Activated CD4-positive, alpha-beta T cell treated with anti-CD3 and anti-CD28 coated beads, Interleukin-2, amount 10 ng/mL, durations not matched to agents 24 days and 14 days (primary cell): ENCODE data around the gene ATP9B. TPM values are rescaled to one million over a fixed set of nuclear protein-coding genes. Genes with fewer than 3 reads are reported as not detected.
"Not testable (repeated sequence)": the region's sequence is repeated elsewhere in the genome, so short reads cannot be mapped to it uniquely, and the experiment has no call there.

ENCODE experiments used
- DNase-seq: peaks from one replicate; pipeline ENCODE4 v3.0.0; 2022
- H3K27ac Mint-ChIP-seq: one replicate; pipeline ENCODE4 v1.8.0; 2022; ENCODE audit warnings: mild to moderate bottlenecking, mixed read lengths
- H3K27me3 Mint-ChIP-seq: one replicate; pipeline ENCODE4 v1.8.0; 2022; ENCODE audit warnings: mixed read lengths
- H3K36me3 Mint-ChIP-seq: one replicate; pipeline ENCODE4 v1.8.0; 2022; ENCODE audit warnings: low read depth, mild to moderate bottlenecking, mixed read lengths
- H3K4me1 Mint-ChIP-seq: one replicate; pipeline ENCODE4 v1.8.0; 2021; ENCODE audit warnings: mixed read lengths
- H3K4me3 Mint-ChIP-seq: one replicate; pipeline ENCODE4 v1.8.0; 2022; ENCODE audit warnings: mild to moderate bottlenecking, moderate library complexity, mixed read lengths
- H3K9me3 Mint-ChIP-seq: one replicate; pipeline ENCODE4 v1.8.0; 2021; ENCODE audit warnings: mixed read lengths
- intact Hi-C: fragments of 100-400 bp; cut with micrococcal nuclease; formaldehyde crosslinking; loops from one replicate; pipeline ENCODE4 v1.15.1; 2023
- total RNA-seq: library from RNA; stranded (reverse); gene quantifications from 2 replicates; pipeline ENCODE4 v1.2.3, GENCODE V29; 2022

The ATP9B gene
- total RNA-seq, 1 donor from 2014 or later, result 30.3 TPM

- H3K27me3 Mint-ChIP-seq, result no peaks in the 10 kb centered on the region
- intact Hi-C loops, result no loop called here
- no peak overlapping the region for H3K4me3 Mint-ChIP-seq
- H3K4me1 Mint-ChIP-seq, result peaks cover 5% of the 10 kb centered on the region
- no peak for DNase-seq
- peaks cover 4% of the 10 kb centered on the region for H3K9me3 Mint-ChIP-seq
- peaks cover 2% of the 10 kb centered on the region for H3K36me3 Mint-ChIP-seq
- H3K27ac Mint-ChIP-seq, result no peak overlapping the region
These were observed 253.2 kb downstream of the ATP9B start for GRCh38 chr18:79322441-79322840.

- H3K36me3 Mint-ChIP-seq, result peaks cover 6% of the 10 kb centered on the region
- peaks cover 4% of the 10 kb centered on the region for H3K9me3 Mint-ChIP-seq
- H3K27me3 Mint-ChIP-seq, result no peaks in the 10 kb centered on the region
These were observed 254.3 kb downstream of the ATP9B start for GRCh38 chr18:79323471-79323870.

DNA sequence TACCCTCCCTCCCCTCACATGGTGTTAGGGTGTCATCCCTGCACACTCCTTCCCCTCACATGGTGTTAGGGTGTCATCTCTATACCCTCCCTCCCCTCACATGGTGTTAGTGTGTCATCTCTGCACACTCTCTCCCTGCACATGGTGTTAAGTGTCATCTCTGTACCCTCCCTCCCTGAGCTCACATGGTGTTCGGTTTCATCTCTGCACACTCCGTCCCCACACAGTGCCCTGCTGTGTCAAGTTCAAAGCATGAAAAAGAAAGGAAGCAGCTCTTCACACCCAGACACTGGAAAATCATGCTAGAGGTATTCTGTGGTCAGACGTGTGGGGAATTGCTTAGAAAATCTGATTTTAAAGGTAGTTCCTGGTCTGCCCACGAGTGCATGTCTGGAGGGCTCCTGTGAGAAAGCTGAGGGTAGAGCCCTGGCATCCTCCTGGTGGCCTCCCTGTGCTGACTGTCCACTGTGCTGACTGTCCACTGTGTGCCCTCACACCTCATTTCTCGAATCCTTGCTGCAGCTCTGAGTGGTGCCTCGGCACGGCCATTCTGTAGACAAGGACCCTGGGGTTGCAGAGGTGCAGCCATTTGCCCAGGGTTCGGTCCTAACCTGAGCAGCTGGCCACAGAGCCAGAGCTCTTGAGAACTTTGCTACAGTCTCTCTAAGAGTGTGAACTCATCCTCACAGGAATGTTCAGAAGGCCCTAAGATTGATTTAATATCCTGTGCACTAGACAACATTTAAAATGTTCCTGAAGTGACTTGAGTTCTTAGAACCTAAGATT is 257.4 kb downstream of the ATP9B start:
- H3K27me3 Mint-ChIP-seq, result no peaks in the 10 kb centered on the region
- no peaks in the 10 kb centered on the region for H3K4me1 Mint-ChIP-seq
- intact Hi-C loops, result no loop called here
- DNase-seq, result no peak
- H3K36me3 Mint-ChIP-seq, result peaks cover 8% of the 10 kb centered on the region
- peaks cover 4% of the 10 kb centered on the region for H3K9me3 Mint-ChIP-seq
- no peak overlapping the region for H3K27ac Mint-ChIP-seq
- H3K4me3 Mint-ChIP-seq, result no peak overlapping the region

More at GRCh38 chr18:79323471-79323870, 254.3 kb downstream of the ATP9B start:
- no peak overlapping the region for H3K27ac Mint-ChIP-seq
- H3K4me3 Mint-ChIP-seq, result no peak overlapping the region
- DNase-seq, result no peak
- intact Hi-C loops, result no loop called here
- no peaks in the 10 kb centered on the region for H3K4me1 Mint-ChIP-seq

DNA sequence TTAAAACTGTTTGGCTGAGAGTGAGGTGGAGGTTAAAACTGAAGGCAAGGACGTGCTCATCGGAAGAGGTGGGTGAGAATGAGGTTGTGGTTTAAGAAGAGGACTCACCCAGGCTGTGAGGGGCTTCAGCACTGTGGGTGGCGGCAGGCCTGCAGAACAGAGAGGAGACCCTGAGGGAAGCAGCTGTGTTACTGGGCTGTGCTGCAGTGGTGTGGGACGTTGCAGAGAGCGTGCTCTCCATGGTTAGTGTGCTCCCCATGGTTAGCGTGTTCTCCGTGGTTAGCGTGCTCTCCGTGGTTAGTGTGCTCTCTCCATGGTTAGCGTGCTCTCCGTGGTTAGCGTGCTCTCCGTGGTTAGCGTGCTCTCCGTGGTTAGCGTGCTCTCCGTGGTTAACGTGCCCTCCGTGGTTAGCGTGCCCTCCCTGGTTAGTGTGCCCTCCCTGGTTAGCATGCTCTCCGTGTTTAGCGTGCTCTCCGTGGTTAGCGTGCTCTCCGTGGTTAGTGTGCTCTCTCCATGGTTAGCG is 258.1 kb downstream of the ATP9B start:
- DNase-seq, result no peak
- intact Hi-C loops, result no loop called here
- peaks cover 8% of the 10 kb centered on the region for H3K36me3 Mint-ChIP-seq
- H3K9me3 Mint-ChIP-seq, result peaks cover 4% of the 10 kb centered on the region
- H3K27me3 Mint-ChIP-seq, result no peaks in the 10 kb centered on the region
- no peaks in the 10 kb centered on the region for H3K4me1 Mint-ChIP-seq
- H3K27ac Mint-ChIP-seq, result no peak overlapping the region
- no peak overlapping the region for H3K4me3 Mint-ChIP-seq

GRCh38 chr18:79327915-79328314 is 258.7 kb downstream of the ATP9B start:
- intact Hi-C loops, H3K27ac Mint-ChIP-seq, H3K27me3 Mint-ChIP-seq: not testable (repeated sequence)

DNA sequence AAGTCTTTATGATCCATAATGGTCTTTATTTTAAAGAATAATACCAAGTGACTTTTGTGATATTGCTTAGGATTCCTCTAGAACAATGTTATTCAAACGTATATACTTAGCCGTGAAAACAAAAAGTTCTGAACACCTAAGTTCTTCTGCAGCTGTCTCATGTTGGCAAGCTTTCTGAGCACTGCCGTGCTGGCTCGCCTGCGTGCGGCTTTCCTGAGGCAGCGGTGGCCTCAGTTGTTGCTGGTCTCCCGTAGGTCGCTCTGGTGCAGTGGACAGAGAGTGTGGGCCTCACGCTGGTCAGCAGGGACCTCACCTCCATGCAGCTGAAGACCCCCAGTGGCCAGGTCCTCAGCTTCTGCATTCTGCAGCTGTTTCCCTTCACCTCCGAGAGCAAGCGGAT is 259.7 kb downstream of the ATP9B start:
- Mint-ChIP-seq H3K27me3 (no peaks in the 10 kb centered on the region), H3K4me3 (no peak overlapping the region), H3K9me3 (peaks cover 4% of the 10 kb centered on the region), H3K36me3 (peaks cover 8% of the 10 kb centered on the region), H3K4me1 (no peaks in the 10 kb centered on the region), H3K27ac (no peak overlapping the region)
- no peak for DNase-seq
- intact Hi-C loops, result no loop called here

More at GRCh38 chr18:79327915-79328314, 258.7 kb downstream of the ATP9B start:
- H3K4me1 Mint-ChIP-seq, DNase-seq, H3K36me3 Mint-ChIP-seq, H3K4me3 Mint-ChIP-seq, H3K9me3 Mint-ChIP-seq: not testable (repeated sequence)

- intact Hi-C loops, result no loop called here
These were observed 260.6 kb downstream of the ATP9B start for GRCh38 chr18:79329786-79330185.

DNA sequence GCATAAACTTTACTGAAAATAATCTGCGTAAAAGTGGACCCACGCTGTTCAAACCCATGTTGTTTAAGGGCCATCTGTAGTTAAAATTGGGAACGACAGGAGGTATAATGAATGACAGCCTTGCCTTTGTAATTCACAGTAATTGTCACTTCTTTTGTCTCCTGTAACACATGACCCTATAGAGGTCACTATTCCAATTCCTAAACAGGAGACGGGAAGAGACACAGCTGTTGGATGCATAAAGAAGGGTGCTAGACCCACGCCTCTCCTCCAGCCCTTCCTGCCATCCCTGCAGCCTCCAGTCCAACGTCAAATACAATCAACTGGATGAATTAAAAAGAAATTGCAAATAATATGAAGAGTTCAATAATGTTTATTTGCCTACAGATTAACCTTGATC is 263.5 kb downstream of the ATP9B start:
- H3K9me3 Mint-ChIP-seq, result no peaks in the 10 kb centered on the region
- H3K4me1 Mint-ChIP-seq, result no peaks in the 10 kb centered on the region
- no peak overlapping the region for H3K27ac Mint-ChIP-seq
- no peak overlapping the region for H3K4me3 Mint-ChIP-seq
- no peaks in the 10 kb centered on the region for H3K27me3 Mint-ChIP-seq
- DNase-seq, result no peak
- intact Hi-C loops, result no loop called here
- H3K36me3 Mint-ChIP-seq, result peaks cover 4% of the 10 kb centered on the region

More at GRCh38 chr18:79329786-79330185, 260.6 kb downstream of the ATP9B start:
- no peaks in the 10 kb centered on the region for H3K4me1 Mint-ChIP-seq
- no peak overlapping the region for H3K27ac Mint-ChIP-seq
- peaks cover 8% of the 10 kb centered on the region for H3K36me3 Mint-ChIP-seq
- H3K27me3 Mint-ChIP-seq, result no peaks in the 10 kb centered on the region
- H3K9me3 Mint-ChIP-seq, result peaks cover 4% of the 10 kb centered on the region
- no peak overlapping the region for H3K4me3 Mint-ChIP-seq
- DNase-seq, result no peak

GRCh38 chr18:79333046-79333445 is 263.9 kb downstream of the ATP9B start:
- Mint-ChIP-seq H3K4me1 (no peaks in the 10 kb centered on the region), H3K9me3 (no peaks in the 10 kb centered on the region), H3K27ac (no peak overlapping the region), H3K4me3 (no peak overlapping the region), H3K36me3 (peaks cover 3% of the 10 kb centered on the region), H3K27me3 (no peaks in the 10 kb centered on the region)
- DNase-seq, result no peak
- intact Hi-C loops, result no loop called here

DNA sequence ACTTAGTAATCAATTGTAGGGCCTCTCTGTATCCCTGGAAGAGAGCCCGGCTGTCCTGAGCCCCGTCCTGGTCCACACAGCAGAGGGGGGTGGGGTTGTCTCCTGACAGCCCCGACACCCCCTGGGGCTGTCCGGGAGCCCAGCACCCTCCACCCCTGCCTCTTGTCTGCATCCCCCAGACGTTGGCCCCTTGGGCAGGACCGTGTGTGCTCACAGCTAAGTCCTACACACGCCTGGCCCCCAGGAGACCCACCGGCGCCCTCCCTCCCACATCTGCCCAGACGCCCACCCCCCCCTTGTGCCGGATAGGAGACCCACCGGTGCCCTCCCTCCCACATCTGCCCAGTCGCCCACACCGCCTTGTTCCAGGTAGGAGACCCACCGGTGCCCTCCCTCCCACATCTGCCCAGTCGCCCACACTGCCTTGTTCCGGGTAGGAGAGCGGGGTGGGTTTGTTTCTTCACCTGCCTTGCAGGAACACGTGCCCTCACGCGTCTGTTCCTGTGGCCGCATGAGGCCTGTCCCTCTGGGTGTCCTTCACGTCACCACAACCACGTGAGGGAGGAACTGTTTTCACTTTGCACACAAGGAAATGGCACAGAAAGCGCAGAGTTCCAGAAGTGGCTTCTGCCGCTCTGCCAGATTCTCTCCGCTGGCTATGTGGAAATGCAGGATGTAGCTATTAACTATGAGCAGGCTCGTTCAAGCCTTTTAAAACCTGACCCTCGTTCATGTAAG is 265.5 kb downstream of the ATP9B start:
- no peak for DNase-seq
- H3K27ac Mint-ChIP-seq, result no peak overlapping the region
- no peak overlapping the region for H3K4me3 Mint-ChIP-seq
- intact Hi-C loops, result no loop called here
- no peaks in the 10 kb centered on the region for H3K4me1 Mint-ChIP-seq
- H3K36me3 Mint-ChIP-seq, result peaks cover 9% of the 10 kb centered on the region
- no peaks in the 10 kb centered on the region for H3K9me3 Mint-ChIP-seq
- no peaks in the 10 kb centered on the region for H3K27me3 Mint-ChIP-seq

GRCh38 chr18:79335833-79336360 is 266.7 kb downstream of the ATP9B start:
- Mint-ChIP-seq H3K27ac (no peak overlapping the region), H3K9me3 (no peaks in the 10 kb centered on the region), H3K4me3 (no peak overlapping the region), H3K4me1 (no peaks in the 10 kb centered on the region), H3K27me3 (no peaks in the 10 kb centered on the region), H3K36me3 (peaks cover 7% of the 10 kb centered on the region)
- intact Hi-C loops, result no loop called here
- no peak for DNase-seq

GRCh38 chr18:79336556-79337142 is 267.5 kb downstream of the ATP9B start:
- Mint-ChIP-seq H3K4me1 (no peaks in the 10 kb centered on the region), H3K9me3 (no peaks in the 10 kb centered on the region), H3K4me3 (no peak overlapping the region), H3K27ac (no peak overlapping the region), H3K27me3 (no peaks in the 10 kb centered on the region), H3K36me3 (peaks cover 7% of the 10 kb centered on the region)
- no peak for DNase-seq
- intact Hi-C loops, result no loop called here

DNA sequence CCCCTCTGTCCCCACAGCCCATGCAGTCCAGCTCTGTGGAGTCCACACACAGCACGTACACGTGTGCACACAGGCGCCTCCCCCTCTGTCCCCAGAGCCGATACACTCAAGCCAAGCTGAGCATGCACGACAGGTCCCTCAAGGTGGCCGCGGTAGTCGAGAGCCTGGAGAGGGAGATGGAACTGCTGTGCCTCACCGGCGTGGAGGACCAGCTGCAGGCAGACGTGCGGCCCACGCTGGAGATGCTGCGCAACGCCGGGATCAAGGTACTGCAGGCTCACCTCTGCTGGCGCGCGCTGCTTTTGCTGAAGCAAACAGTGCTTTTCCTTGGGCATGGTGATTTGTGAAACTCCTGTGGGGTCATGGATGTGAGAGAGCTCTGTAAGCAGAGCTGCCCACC is 268.0 kb downstream of the ATP9B start:
- intact Hi-C loops, result no loop called here
- H3K27me3 Mint-ChIP-seq, result no peaks in the 10 kb centered on the region
- H3K36me3 Mint-ChIP-seq, result peaks cover 7% of the 10 kb centered on the region
- no peaks in the 10 kb centered on the region for H3K4me1 Mint-ChIP-seq
- no peaks in the 10 kb centered on the region for H3K9me3 Mint-ChIP-seq
- no peak for DNase-seq
- no peak overlapping the region for H3K4me3 Mint-ChIP-seq
- no peak overlapping the region for H3K27ac Mint-ChIP-seq

GRCh38 chr18:79337620-79338019 is 268.4 kb downstream of the ATP9B start:
- Mint-ChIP-seq H3K27me3 (no peaks in the 10 kb centered on the region), H3K9me3 (no peaks in the 10 kb centered on the region), H3K36me3 (peaks cover 7% of the 10 kb centered on the region), H3K4me1 (no peaks in the 10 kb centered on the region), H3K27ac (no peak overlapping the region), H3K4me3 (no peak overlapping the region)
- DNase-seq, result no peak
- intact Hi-C loops, result no loop called here
